ENCODE data around the gene ITPR1. TPM values are rescaled to one million over a fixed set of nuclear protein-coding genes. Genes with fewer than 3 reads are reported as not detected.

Gene ITPR1
- polyA plus RNA-seq, 1 of the 3 experiments (the other 2 are of a cell fraction): 5.9 TPM

GRCh38 chr3:4714045-4714444, 220.9 kb downstream of the ITPR1 start:
- Histone ChIP-seq H3K9ac (no peak overlapping the region), H3K4me1 (ENCODE audit: control insufficient read depth in 1 of 2, insufficient read depth in 2 of 2, low read depth in 1 of 2, low read length in 1 of 2) (peaks cover 15 to 30% of the 10 kb centered on the region in 2 experiments; a peak in 3 of 4 replicates), H3K4me2 (no peak overlapping the region), H3K4me3 (ENCODE audit: low read depth in 2 of 2, low read length in 1 of 2) (no peak overlapping the region), H3K9me3 (no peaks in the 10 kb centered on the region), H3K36me3 (replicated peaks in 1 of 2; ENCODE audit: control insufficient read depth in 1 of 2, insufficient read depth in 2 of 2, low read length in 1 of 2) (peaks cover 0 to 11% of the 10 kb centered on the region in 2 experiments), H3K27me3 (ENCODE audit: insufficient read depth) (no peaks in the 10 kb centered on the region), H3K27ac (ENCODE audit: low read depth in 2 of 2, low read length in 1 of 2) (no peak overlapping the region), H3F3A (replicated peaks; ENCODE audit: insufficient read depth) (no peaks in the 10 kb centered on the region), H3K9me2 (no peaks in the 10 kb centered on the region), H2AFZ (ENCODE audit: low read depth) (no peak overlapping the region), H4K20me1 (ENCODE audit: insufficient read depth) (no peaks in the 10 kb centered on the region), H3K79me2 (ENCODE audit: insufficient read depth) (no peaks in the 10 kb centered on the region)
- POLR2A ChIA-PET: no interaction called here
- no peak for DNase-seq
- 94% methylated on average over 7 of the region's 7 CpGs for WGBS (ENCODE audit: low lambda C conversion rate)
- no peak for TF ChIP-seq CHD2 (IDR thresholded peaks at IDR 0.05; ENCODE audit: low read length, partially characterized antibody)
- no peak for TF ChIP-seq SIN3A (IDR thresholded peaks at IDR 0.05; ENCODE audit: borderline replicate concordance, low read depth, low read length)
- no peak for TF ChIP-seq MAX (IDR thresholded peaks at IDR 0.05; ENCODE audit: low read depth)
- no peak for TF ChIP-seq FOSL2 (IDR thresholded peaks at IDR 0.05; ENCODE audit: borderline replicate concordance, low read depth)
- TF ChIP-seq TCF12 (IDR thresholded peaks at IDR 0.05): no peak
- TF ChIP-seq SMC3 (IDR thresholded peaks at IDR 0.05; ENCODE audit: low read depth, low read length): no peak
- TF ChIP-seq ZBTB33 (IDR thresholded peaks at IDR 0.05; ENCODE audit: borderline replicate concordance, low read depth): no peak
- no peak for TF ChIP-seq RXRA (IDR thresholded peaks at IDR 0.05; ENCODE audit: borderline replicate concordance, low read depth)
- no peak for TF ChIP-seq FOXJ3 (CRISPR knock-in tag; IDR thresholded peaks at IDR 0.05)
- no peak for TF ChIP-seq RFX5 (IDR thresholded peaks at IDR 0.05; ENCODE audit: low read length)
- TF ChIP-seq MEF2A (IDR thresholded peaks at IDR 0.05; ENCODE audit: borderline replicate concordance, low read depth): no peak
- no peak for TF ChIP-seq ELF1 (IDR thresholded peaks at IDR 0.05)
- TF ChIP-seq MXI1 (IDR thresholded peaks at IDR 0.05; ENCODE audit: low read depth, low read length): no peak
- TF ChIP-seq IRF3 (IDR thresholded peaks at IDR 0.05; ENCODE audit: low read depth, low read length): no peak
- no peak for TF ChIP-seq PBX3 (IDR thresholded peaks at IDR 0.05)
- no peak for TF ChIP-seq USF2 (IDR thresholded peaks at IDR 0.05; ENCODE audit: borderline replicate concordance, low read depth, low read length)
- TF ChIP-seq NFIC (IDR thresholded peaks at IDR 0.05; ENCODE audit: borderline replicate concordance): no peak
- no peak for TF ChIP-seq RCOR1 (IDR thresholded peaks at IDR 0.05; ENCODE audit: low read length)
- CTCF ChIA-PET: interaction anchor here (1.1 to 13.0 kb wide), 6 partner anchors 58 to 389 kb away, joined by 3 to 277 read pairs (median 4); partner anchors contain the start of gene BHLHE40

Data from SK-N-SH (cell line).